GM13977 (cell line): ENCODE data around the gene NRM.

Source experiments
- DNase-seq: peaks from one replicate; pipeline ENCODE4 v3.0.0; 2012; ENCODE audit warnings: low spot score
- CTCF ChIP-seq: IDR thresholded peaks from 2 replicates; pipeline ENCODE4 v1.5.1; 2012; ENCODE audit warnings: mild to moderate bottlenecking, control low read depth; ENCODE audit not compliant: insufficient read depth; ENCODE audit errors: extremely low read depth, missing control alignments
- in situ Hi-C: fragments of 300-500 bp; cut with MboI; formaldehyde crosslinking; loops from one replicate; pipeline ENCODE4 v1.12.0; 2022; ENCODE audit warnings: low sequenced_read_pairs, low pct_unique_long_range_greater_than_20kb, mixed read lengths, inconsistent platforms; ENCODE audit not compliant: unreplicated experiment

The NRM gene

DNA sequence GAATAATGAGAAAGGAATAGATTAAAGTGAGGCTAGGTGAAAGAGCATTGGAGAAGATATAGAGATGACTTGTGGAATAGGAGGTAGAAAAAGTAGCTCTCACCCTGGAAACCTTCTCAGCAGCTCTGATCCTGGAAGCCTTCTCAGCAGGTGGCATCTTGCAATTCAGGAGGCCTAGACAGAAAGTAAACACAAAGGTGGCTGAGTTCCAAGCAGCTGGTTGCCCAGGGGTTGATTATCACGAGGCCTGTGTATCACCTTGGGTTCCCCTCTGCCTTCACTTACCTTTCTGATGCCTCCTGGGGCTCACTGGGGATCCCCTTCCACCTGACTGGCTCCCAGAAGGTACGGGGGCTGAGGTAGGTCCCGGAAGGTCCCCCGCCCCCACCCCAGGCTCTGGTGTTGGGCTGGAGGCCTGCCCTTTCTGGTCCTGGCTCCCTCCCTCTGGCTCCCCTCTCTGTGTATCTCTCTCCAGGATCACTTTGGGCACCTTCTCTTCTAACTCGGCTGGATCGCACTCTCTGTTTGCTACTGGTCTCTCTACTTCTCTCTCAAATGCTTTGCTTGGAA lies 16.6 kb upstream of the NRM start:
- in situ Hi-C loops: no loop called here
- TF ChIP-seq CTCF: no peak
- no peak for DNase-seq

- TF ChIP-seq CTCF: no peak
- in situ Hi-C loops: no loop called here
- no peak for DNase-seq
Observed at GRCh38 chr6:30705620-30706019, 14.8 kb upstream of the NRM start.

GRCh38 chr6:30703821-30704220 lies 13.0 kb upstream of the NRM start:
- in situ Hi-C loops: no loop called here
- no peak for DNase-seq
- no peak for TF ChIP-seq CTCF

DNA sequence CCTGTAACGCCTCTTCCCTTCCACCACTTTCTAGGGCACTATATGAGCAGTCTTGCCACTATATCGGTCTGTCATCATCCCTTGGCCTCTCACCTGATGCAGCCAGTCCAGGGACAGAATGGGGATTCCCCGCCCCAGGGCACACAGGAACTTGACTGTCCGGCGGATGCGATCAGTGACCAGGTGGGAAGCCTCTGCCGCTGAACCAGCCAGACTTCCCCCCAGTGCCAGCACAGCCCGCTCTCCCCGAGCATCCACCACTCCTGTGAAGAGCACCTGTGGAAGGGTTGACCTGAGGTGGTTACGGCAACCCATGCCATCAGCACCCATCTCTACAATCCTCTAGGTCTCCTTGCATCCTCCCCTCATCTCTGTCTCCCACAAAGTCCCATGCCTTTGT lies 12.2 kb upstream of the NRM start:
- in situ Hi-C loops: no loop called here
- TF ChIP-seq CTCF: no peak
- DNase-seq: no peak

DNA sequence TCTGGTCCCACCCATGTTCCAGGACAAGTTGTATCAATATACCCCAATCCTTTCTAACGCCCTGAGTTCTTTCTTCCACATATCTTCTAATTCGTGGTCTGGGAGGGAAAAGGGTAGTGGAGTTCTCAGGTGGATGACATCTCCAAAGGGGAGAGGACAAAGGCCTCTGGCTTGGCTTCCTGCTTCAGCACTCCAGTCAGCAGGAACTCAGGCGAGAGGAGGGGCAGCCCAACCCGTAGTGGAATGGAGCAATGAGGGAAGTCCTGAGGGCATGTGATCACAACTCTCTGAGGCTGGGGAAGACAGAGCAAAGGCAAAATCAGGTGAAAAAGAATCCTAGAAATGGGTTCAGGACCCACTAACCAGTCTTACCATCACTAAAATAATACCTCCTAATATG lies 9.6 kb upstream of the NRM start:
- no peak for DNase-seq
- TF ChIP-seq CTCF: no peak
- in situ Hi-C loops: no loop called here

- TF ChIP-seq CTCF: no peak
- in situ Hi-C loops: no loop called here
- no peak for DNase-seq
Observed at GRCh38 chr6:30696432-30696831, 5.6 kb upstream of the NRM start.

DNA sequence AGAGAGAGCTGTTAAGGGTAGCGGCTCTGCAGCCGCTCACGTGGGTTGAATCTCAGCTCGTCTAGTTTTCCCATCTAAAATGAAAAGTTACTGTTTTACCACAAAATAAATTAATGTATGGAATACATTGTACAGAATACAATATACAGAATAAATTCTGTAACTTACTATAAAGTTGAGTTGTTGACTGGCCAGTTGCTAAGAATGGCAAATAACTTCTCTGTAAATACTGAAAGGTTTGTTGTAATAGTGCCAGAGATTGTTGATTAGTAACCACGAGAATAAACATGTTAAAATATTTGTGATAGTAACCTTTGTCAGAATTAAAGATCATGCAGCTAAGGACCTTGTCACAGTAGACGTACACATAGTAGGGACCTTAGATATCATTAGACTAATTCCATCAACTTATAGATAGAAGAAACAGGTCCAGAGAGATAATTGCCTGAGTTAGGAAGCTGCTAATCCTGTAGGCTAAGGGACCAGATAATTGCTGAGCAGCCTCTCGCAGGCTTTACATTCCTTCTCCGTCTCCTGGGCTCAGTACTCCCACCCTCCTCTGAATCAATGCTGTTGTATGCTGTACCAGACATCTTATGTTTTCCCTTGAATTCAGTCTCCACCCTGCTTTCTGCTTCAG lies 544 bp upstream of the NRM start:
- DNase-seq: no peak
- TF ChIP-seq CTCF: no peak
- in situ Hi-C loops: no loop called here
